ENCODE measurements around the gene EPHB2. TPM values are rescaled to one million over a fixed set of nuclear protein-coding genes. Genes with fewer than 3 reads are reported as not detected.

EPHB2 gene
- total RNA-seq, 1 donor from 2014 or later, result 60.3 TPM

- H3K9me3 Mint-ChIP-seq, result no peaks in the 10 kb centered on the region
- H3K4me1 Mint-ChIP-seq, result peaks cover 28% of the 10 kb centered on the region
- no peak overlapping the region for H3K27ac Mint-ChIP-seq (ENCODE audit: unreplicated experiment)
- TF ChIP-seq, protein P1, sequence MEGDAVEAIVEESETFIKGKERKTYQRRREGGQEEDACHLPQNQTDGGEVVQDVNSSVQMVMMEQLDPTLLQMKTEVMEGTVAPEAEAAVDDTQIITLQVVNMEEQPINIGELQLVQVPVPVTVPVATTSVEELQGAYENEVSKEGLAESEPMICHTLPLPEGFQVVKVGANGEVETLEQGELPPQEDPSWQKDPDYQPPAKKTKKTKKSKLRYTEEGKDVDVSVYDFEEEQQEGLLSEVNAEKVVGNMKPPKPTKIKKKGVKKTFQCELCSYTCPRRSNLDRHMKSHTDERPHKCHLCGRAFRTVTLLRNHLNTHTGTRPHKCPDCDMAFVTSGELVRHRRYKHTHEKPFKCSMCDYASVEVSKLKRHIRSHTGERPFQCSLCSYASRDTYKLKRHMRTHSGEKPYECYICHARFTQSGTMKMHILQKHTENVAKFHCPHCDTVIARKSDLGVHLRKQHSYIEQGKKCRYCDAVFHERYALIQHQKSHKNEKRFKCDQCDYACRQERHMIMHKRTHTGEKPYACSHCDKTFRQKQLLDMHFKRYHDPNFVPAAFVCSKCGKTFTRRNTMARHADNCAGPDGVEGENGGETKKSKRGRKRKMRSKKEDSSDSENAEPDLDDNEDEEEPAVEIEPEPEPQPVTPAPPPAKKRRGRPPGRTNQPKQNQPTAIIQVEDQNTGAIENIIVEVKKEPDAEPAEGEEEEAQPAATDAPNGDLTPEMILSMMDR (conservative IDR thresholded peaks at IDR 0.05), result no peak
- H3K27me3 Mint-ChIP-seq (ENCODE audit: low read depth), result no peaks in the 10 kb centered on the region
- peaks cover 5% of the 10 kb centered on the region for H3K36me3 Mint-ChIP-seq (ENCODE audit: low read depth)
- DNase-seq (ENCODE audit: low read depth, low spot score), result no peak
- no peak overlapping the region for H3K4me3 Mint-ChIP-seq
These were observed 201.7 kb downstream of the EPHB2 start for GRCh38 chr1:22912311-22912710.

GRCh38 chr1:22913421-22914141 is 202.9 kb downstream of the EPHB2 start:
- TF ChIP-seq, protein P1 (conservative IDR thresholded peaks at IDR 0.05), result no peak
- DNase-seq (ENCODE audit: low read depth, low spot score), result no peak
- H3K4me1 Mint-ChIP-seq, result peaks cover 35% of the 10 kb centered on the region
- H3K4me3 Mint-ChIP-seq, result peak overlapping the region; percentile 66
- H3K9me3 Mint-ChIP-seq, result no peaks in the 10 kb centered on the region
- no peaks in the 10 kb centered on the region for H3K36me3 Mint-ChIP-seq (ENCODE audit: low read depth)
- H3K27me3 Mint-ChIP-seq (ENCODE audit: low read depth), result no peaks in the 10 kb centered on the region
- H3K27ac Mint-ChIP-seq (ENCODE audit: unreplicated experiment), result peak overlapping the region; percentile 67

GRCh38 chr1:22914156-22914555 is 203.5 kb downstream of the EPHB2 start:
- TF ChIP-seq, protein P1 (conservative IDR thresholded peaks at IDR 0.05), result no peak
- H3K4me3 Mint-ChIP-seq, result no peak overlapping the region
- H3K36me3 Mint-ChIP-seq (ENCODE audit: low read depth), result no peaks in the 10 kb centered on the region
- H3K27me3 Mint-ChIP-seq (ENCODE audit: low read depth), result no peaks in the 10 kb centered on the region
- DNase-seq (ENCODE audit: low read depth, low spot score), result no peak
- peaks cover 35% of the 10 kb centered on the region for H3K4me1 Mint-ChIP-seq
- no peaks in the 10 kb centered on the region for H3K9me3 Mint-ChIP-seq
- peak overlapping the region; percentile 67 for H3K27ac Mint-ChIP-seq (ENCODE audit: unreplicated experiment)

GRCh38 chr1:22914633-22915217 is 204.1 kb downstream of the EPHB2 start:
- Mint-ChIP-seq H3K27ac (ENCODE audit: unreplicated experiment) (peak overlapping the region; percentile 8), H3K4me3 (no peak overlapping the region)
- TF ChIP-seq, protein P1 (conservative IDR thresholded peaks at IDR 0.05), result no peak

DNA sequence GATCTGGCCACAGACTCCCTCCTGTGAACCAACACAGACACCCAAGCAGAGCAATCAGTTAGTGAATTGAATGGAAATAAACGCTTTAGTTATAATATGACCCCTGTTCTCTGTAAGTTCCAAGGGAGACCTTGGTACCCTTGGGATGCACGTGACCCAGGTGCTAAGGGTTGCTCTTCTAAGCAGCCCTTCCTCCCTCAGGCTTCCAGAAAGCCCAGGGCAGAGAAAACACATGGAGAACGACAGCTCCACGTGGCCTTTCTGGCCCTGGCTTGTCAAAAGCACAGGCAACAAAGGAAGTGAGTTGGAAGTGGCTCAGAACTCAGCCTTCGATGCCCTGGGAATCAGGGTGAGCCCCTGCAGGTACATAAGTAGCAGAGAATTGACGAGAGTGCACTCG is 204.6 kb downstream of the EPHB2 start:
- H3K4me1 Mint-ChIP-seq, result peaks cover 35% of the 10 kb centered on the region
- DNase-seq (ENCODE audit: low read depth, low spot score), result no peak
- TF ChIP-seq, protein P1 (conservative IDR thresholded peaks at IDR 0.05), result no peak
- H3K27me3 Mint-ChIP-seq (ENCODE audit: low read depth), result no peaks in the 10 kb centered on the region
- H3K9me3 Mint-ChIP-seq, result no peaks in the 10 kb centered on the region
- H3K36me3 Mint-ChIP-seq (ENCODE audit: low read depth), result no peaks in the 10 kb centered on the region
- H3K27ac Mint-ChIP-seq (ENCODE audit: unreplicated experiment), result no peak overlapping the region
- H3K4me3 Mint-ChIP-seq, result no peak overlapping the region

More at GRCh38 chr1:22914633-22915217, 204.1 kb downstream of the EPHB2 start:
- no peaks in the 10 kb centered on the region for H3K36me3 Mint-ChIP-seq (ENCODE audit: low read depth)
- H3K27me3 Mint-ChIP-seq (ENCODE audit: low read depth), result no peaks in the 10 kb centered on the region
- no peak for DNase-seq (ENCODE audit: low read depth, low spot score)
- no peaks in the 10 kb centered on the region for H3K9me3 Mint-ChIP-seq
- H3K4me1 Mint-ChIP-seq, result peaks cover 35% of the 10 kb centered on the region
